HCT116 (cell line): ENCODE data around the gene P2RX1. TPM values are rescaled to one million over a fixed set of nuclear protein-coding genes. Genes with fewer than 3 reads are reported as not detected.

ENCODE experiments used
- ATAC-seq: fragments of 200-7000 bp; cut with Tn5 transposase; 2 replicates; pipeline ENCODE4 v1.9.1; 2020; ENCODE audit warnings: mild to moderate bottlenecking, moderate library complexity
- BruUV-seq: library from RNA; stranded (reverse); fragments of 400-500 nt; replicated peaks from 2 replicates; lab custom pipeline; 2021; lab: Mats Ljungman, UMichigan
- CTCF ChIA-PET: fragments of 300-600 bp; sonication (Branson Sonifier 250); formaldehyde crosslinking; loops from one replicate; lab custom pipeline; 2021; ENCODE audit warnings: antibody characterized with exemption; lab: Charles Lee
- POLR2A ChIA-PET: fragments of 300-600, 350-600 bp; sonication (Branson Sonifier 250); formaldehyde crosslinking; loops from one replicate; lab custom pipeline; 2021; ENCODE audit warnings: antibody characterized with exemption; lab: Charles Lee
- RAD21 ChIA-PET, 2 experiments: fragments of 300-600 bp; sonication (Branson Sonifier 250); formaldehyde crosslinking; loops; one replicate each; lab custom pipeline; 2023; ENCODE audit warnings: low total read pairs in 2 of 2; ENCODE audit not compliant: uncharacterized antibody in 2 of 2, unreplicated experiment in 2 of 2, low non-redundant PET in 1 of 2; lab: Charles Lee
- DNase-seq: peaks from one replicate; pipeline ENCODE4 v3.0.0-alpha.2; 2010; ENCODE audit warnings: low read depth, low spot score
- H2AFZ ChIP-seq: fragments of 200-600 bp; shearing (Covaris generic), sonication (generic); 2 replicates; pipeline ENCODE4 v1.6.1; 2017; ENCODE audit warnings: low read depth, mixed run types, mixed read lengths, antibody characterized with exemption, low read length; ENCODE audit not compliant: poor library complexity, severe bottlenecking
- H3K27ac ChIP-seq: 2 replicates; pipeline ENCODE4 v1.5.1; 2012; ENCODE audit warnings: low read depth, low read length
- H3K27me3 ChIP-seq: fragments of 200-600 bp; sonication (generic); 2 replicates; pipeline ENCODE4 v1.6.1; 2016; ENCODE audit warnings: mixed run types, low read length, mixed read lengths; ENCODE audit not compliant: insufficient read depth
- H3K36me3 ChIP-seq, 2 experiments: fragments of 200-500 bp in 1 of 2; fragments of 200-600 bp in 1 of 2; sonication (Bioruptor generic) in 1 of 2; sonication (generic) in 1 of 2; 2 replicates each; pipeline versions ENCODE4 v1.5.1 to v1.6.1; 2014 to 2016; ENCODE audit warnings: low read length in 2 of 2, inconsistent platforms in 1 of 2, mixed read lengths in 1 of 2, mixed run types in 1 of 2; ENCODE audit not compliant: insufficient read depth in 2 of 2, control insufficient read depth in 1 of 2
- H3K4me1 ChIP-seq, 2 experiments: fragments of 200-600 bp in 1 of 2; sonication (generic) in 1 of 2; 2 replicates each; pipeline versions ENCODE4 v1.5.1 to v1.6.1; 2012 to 2017; ENCODE audit warnings: low read length in 2 of 2, inconsistent platforms in 1 of 2, mild to moderate bottlenecking in 1 of 2, mixed read lengths in 1 of 2, mixed run types in 1 of 2, moderate library complexity in 1 of 2; ENCODE audit not compliant: insufficient read depth in 2 of 2, control insufficient read depth in 1 of 2
- H3K4me2 ChIP-seq: fragments of 200-600 bp; sonication (generic); 2 replicates; pipeline ENCODE4 v1.6.1; 2017; ENCODE audit warnings: mixed run types, low read length, mixed read lengths
- H3K4me3 ChIP-seq, 2 experiments: fragments of 200-600 bp in 1 of 2; sonication (generic) in 1 of 2; replicated peaks in 1 of 2; 2 replicates each; pipeline ENCODE4 v1.5.1; 2011 to 2016; ENCODE audit warnings: low read length in 2 of 2, control low read depth in 1 of 2, low read depth in 1 of 2, mild to moderate bottlenecking in 1 of 2, mixed read lengths in 1 of 2, mixed run types in 1 of 2
- H3K79me2 ChIP-seq: fragments of 200-600 bp; sonication (generic); 2 replicates; pipeline ENCODE4 v1.6.1; 2017; ENCODE audit warnings: mild to moderate bottlenecking, mixed run types, low read length, moderate library complexity, mixed read lengths; ENCODE audit not compliant: insufficient read depth
- H3K9ac ChIP-seq: fragments of 200-600 bp; sonication (generic); 2 replicates; pipeline ENCODE4 v1.6.1; 2016; ENCODE audit warnings: low read length, mixed read lengths
- H3K9me2 ChIP-seq: fragments of 200-600 bp; sonication (generic), shearing (Covaris generic); 2 replicates; pipeline ENCODE4 v1.6.1; 2017; ENCODE audit warnings: mixed run types, mild to moderate bottlenecking, moderate library complexity; ENCODE audit not compliant: insufficient read depth
- H3K9me3 ChIP-seq, 2 experiments: fragments of 200-500 bp in 1 of 2; fragments of 200-600 bp in 1 of 2; sonication (Bioruptor generic) in 1 of 2; sonication (generic) in 1 of 2; 2 replicates each; pipeline ENCODE4 v1.6.1; 2014 to 2017; ENCODE audit warnings: low read length in 2 of 2, mixed read lengths in 2 of 2, inconsistent platforms in 1 of 2, low read depth in 1 of 2, mild to moderate bottlenecking in 1 of 2, mixed run types in 1 of 2, moderate library complexity in 1 of 2; ENCODE audit not compliant: control insufficient read depth in 1 of 2, insufficient read depth in 1 of 2
- H4K20me1 ChIP-seq: fragments of 200-600 bp; sonication (generic), shearing (Covaris generic); 2 replicates; pipeline ENCODE4 v1.6.1; 2017; ENCODE audit warnings: mixed run types, mild to moderate bottlenecking, moderate library complexity; ENCODE audit not compliant: insufficient read depth
- CEBPB ChIP-seq: IDR thresholded peaks from 2 replicates; pipeline ENCODE4 v1.6.1; 2012; ENCODE audit warnings: low read depth
- CTCF ChIP-seq, 3 experiments: fragments of 200-600 bp in 1 of 3; sonication (generic) in 1 of 3; IDR thresholded peaks in 2 of 3; conservative IDR thresholded peaks in 1 of 3; 2 replicates each; pipeline ENCODE4 v1.5.1; 2012 to 2017; ENCODE audit warnings: low read depth in 2 of 3, low read length in 2 of 3, antibody characterized with exemption in 1 of 3, borderline replicate concordance in 1 of 3, control low read depth in 1 of 3, mild to moderate bottlenecking in 1 of 3, mixed read lengths in 1 of 3, mixed run types in 1 of 3, moderate library complexity in 1 of 3; ENCODE audit not compliant: insufficient read depth in 1 of 3
- EGR1 ChIP-seq: IDR thresholded peaks from 2 replicates; pipeline ENCODE4 v1.6.1; 2012; ENCODE audit warnings: low read depth
- ELF1 ChIP-seq: IDR thresholded peaks from 2 replicates; pipeline ENCODE4 v1.6.1; 2012; ENCODE audit warnings: low read depth, borderline replicate concordance
- EZH2 ChIP-seq: fragments of 200-600 bp; sonication (generic); IDR thresholded peaks from 2 replicates; pipeline ENCODE4 v1.6.1; 2017; ENCODE audit warnings: antibody characterized with exemption, mixed run types
- POLR2AphosphoS5 ChIP-seq: IDR thresholded peaks from 2 replicates; pipeline ENCODE4 v1.6.1; 2011; ENCODE audit warnings: mild to moderate bottlenecking, low read depth, low read length, moderate library complexity
- RAD21 ChIP-seq: IDR thresholded peaks from 2 replicates; pipeline ENCODE4 v1.6.1; 2012; ENCODE audit warnings: low read depth, mild to moderate bottlenecking
- SRF ChIP-seq: IDR thresholded peaks from 2 replicates; pipeline ENCODE4 v1.6.1; 2012; ENCODE audit warnings: low read depth
- TCF7L2 ChIP-seq: IDR thresholded peaks from 2 replicates; pipeline ENCODE4 v1.7.0; 2011; ENCODE audit warnings: borderline replicate concordance, inconsistent platforms; ENCODE audit not compliant: insufficient read depth, insufficient read length; ENCODE audit errors: extremely low read depth
- YY1 ChIP-seq: IDR thresholded peaks from 2 replicates; pipeline ENCODE4 v1.6.1; 2011; ENCODE audit warnings: low read length, low read depth, moderate library complexity, mild to moderate bottlenecking; ENCODE audit not compliant: insufficient replicate concordance; ENCODE audit errors: extremely low read depth
- ZBTB33 ChIP-seq: IDR thresholded peaks from 2 replicates; pipeline ENCODE4 v1.6.1; 2011; ENCODE audit warnings: mild to moderate bottlenecking, low read length, moderate library complexity; ENCODE audit not compliant: insufficient replicate concordance; ENCODE audit errors: extremely low read depth
- ZNF274 ChIP-seq: fragments of 200-500 bp; sonication (Bioruptor generic); IDR thresholded peaks from 2 replicates; pipeline ENCODE4 v1.6.1; 2014; ENCODE audit warnings: mild to moderate bottlenecking, low read depth, low read length, inconsistent platforms
- intact Hi-C: fragments of 100-400 bp; cut with micrococcal nuclease; formaldehyde crosslinking; loops from 2 replicates; pipeline ENCODE4 v1.10.0; 2022
- total RNA-seq: library from RNA; stranded (reverse); gene quantifications from one replicate; pipeline ENCODE4 v1.2.1, GENCODE V29; 2021; ENCODE audit not compliant: unreplicated experiment
- TF ChIP-seq, protein P1 (sequence below): IDR thresholded peaks from 2 replicates; pipeline ENCODE4 v1.6.1; 2012

Gene P2RX1
- total RNA-seq, 1 experiment from 2014 or later, result not detected

- Histone ChIP-seq H3K4me3 (no peak overlapping the region), H3K27ac (no peak overlapping the region), H3K9ac (no peak overlapping the region), H3K9me3 (no peaks in the 10 kb centered on the region), H3K36me3 (no peaks in the 10 kb centered on the region), H3K9me2 (no peaks in the 10 kb centered on the region)
- no TSS peak for BruUV-seq
- ATAC-seq, result no peak
- TF ChIP-seq ELF1 (no peak), CEBPB (no peak)
- TF ChIP-seq, protein P1, sequence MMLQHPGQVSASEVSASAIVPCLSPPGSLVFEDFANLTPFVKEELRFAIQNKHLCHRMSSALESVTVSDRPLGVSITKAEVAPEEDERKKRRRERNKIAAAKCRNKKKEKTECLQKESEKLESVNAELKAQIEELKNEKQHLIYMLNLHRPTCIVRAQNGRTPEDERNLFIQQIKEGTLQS, result no peak
- TF ChIP-seq, all 23 proteins: peak for 0
- ChIA-PET RAD21 (no interaction called here), POLR2A (no interaction called here), CTCF (no interaction called here)
- no peaks in the 10 kb centered on the region for H3K27me3 ChIP-seq
- no peaks in the 10 kb centered on the region for H4K20me1 ChIP-seq
- intact Hi-C loops, result no loop called here
- no peak overlapping the region for H3K4me2 ChIP-seq
- no peak overlapping the region for H2AFZ ChIP-seq
- H3K4me1 ChIP-seq, result peaks cover 0 to 2% of the 10 kb centered on the region in 2 experiments; a peak in 2 of 4 replicates
- DNase-seq, result no peak
- no peaks in the 10 kb centered on the region for H3K79me2 ChIP-seq
Observed at GRCh38 chr17:3851461-3852100, 64.7 kb downstream of the P2RX1 start.

GRCh38 chr17:3848229-3848835, 67.9 kb downstream of the P2RX1 start:
- H2AFZ ChIP-seq, result no peak overlapping the region
- H3K4me3 ChIP-seq, result no peak overlapping the region
- H4K20me1 ChIP-seq, result no peaks in the 10 kb centered on the region
- no peak overlapping the region for H3K4me2 ChIP-seq
- no peaks in the 10 kb centered on the region for H3K27me3 ChIP-seq
- ChIA-PET RAD21 (no interaction called here), POLR2A (no interaction called here), CTCF (no interaction called here)
- no peak for ATAC-seq
- no peak overlapping the region for H3K27ac ChIP-seq
- no peak for DNase-seq
- no peaks in the 10 kb centered on the region for H3K36me3 ChIP-seq
- intact Hi-C loops, result loop anchor here (5.0 to 10.0 kb wide), 2 partner anchors 226 to 559 kb away; no protein-coding TSS in a partner anchor
- BruUV-seq, result no TSS peak
- H3K79me2 ChIP-seq, result peaks cover 26% of the 10 kb centered on the region
- no peak overlapping the region for H3K9ac ChIP-seq
- H3K9me2 ChIP-seq, result no peaks in the 10 kb centered on the region
- H3K9me3 ChIP-seq, result no peaks in the 10 kb centered on the region
- H3K4me1 ChIP-seq, result peaks cover 5 to 20% of the 10 kb centered on the region in 2 experiments; a peak in 3 of 4 replicates
- TF ChIP-seq RAD21, result no peak
- TF ChIP-seq EZH2, result no peak
- TF ChIP-seq, protein P1, result no peak
- TF ChIP-seq EGR1, result no peak
- TF ChIP-seq SRF, result no peak
- TF ChIP-seq CEBPB, result no peak
- no peak for TF ChIP-seq TCF7L2
- no peak for TF ChIP-seq ZNF274
- TF ChIP-seq YY1, result no peak
- TF ChIP-seq POLR2AphosphoS5, result no peak
- TF ChIP-seq CTCF (IDR thresholded peaks at IDR 0.05 in 2 of 3, conservative IDR thresholded peaks at IDR 0.05 in 1 of 3; ENCODE audit: borderline replicate concordance in 1 of 3, insufficient read depth in 1 of 3, low read depth in 2 of 3, low read length in 2 of 3), result no peak
- no peak for TF ChIP-seq ZBTB33
